T-helper 2 cell treated with Interferon-gamma antibody and Interleukin-4, amounts not matched to agents 100 ng/mL and 5 ng/mL, for 36 hours (primary cell): ENCODE measurements around the gene RNF212B. TPM values are rescaled to one million over a fixed set of nuclear protein-coding genes. Genes with fewer than 3 reads are reported as not detected.

Experiments
- intact Hi-C: fragments of 100-400 bp; cut with micrococcal nuclease; formaldehyde crosslinking; loops from one replicate; pipeline ENCODE4 v1.15.1; 2023
- total RNA-seq: library from RNA; stranded (reverse); gene quantifications from 2 replicates; pipeline ENCODE4 v1.2.3, GENCODE V29; 2022

Gene RNF212B
- total RNA-seq, 1 donor from 2014 or later = not detected

DNA sequence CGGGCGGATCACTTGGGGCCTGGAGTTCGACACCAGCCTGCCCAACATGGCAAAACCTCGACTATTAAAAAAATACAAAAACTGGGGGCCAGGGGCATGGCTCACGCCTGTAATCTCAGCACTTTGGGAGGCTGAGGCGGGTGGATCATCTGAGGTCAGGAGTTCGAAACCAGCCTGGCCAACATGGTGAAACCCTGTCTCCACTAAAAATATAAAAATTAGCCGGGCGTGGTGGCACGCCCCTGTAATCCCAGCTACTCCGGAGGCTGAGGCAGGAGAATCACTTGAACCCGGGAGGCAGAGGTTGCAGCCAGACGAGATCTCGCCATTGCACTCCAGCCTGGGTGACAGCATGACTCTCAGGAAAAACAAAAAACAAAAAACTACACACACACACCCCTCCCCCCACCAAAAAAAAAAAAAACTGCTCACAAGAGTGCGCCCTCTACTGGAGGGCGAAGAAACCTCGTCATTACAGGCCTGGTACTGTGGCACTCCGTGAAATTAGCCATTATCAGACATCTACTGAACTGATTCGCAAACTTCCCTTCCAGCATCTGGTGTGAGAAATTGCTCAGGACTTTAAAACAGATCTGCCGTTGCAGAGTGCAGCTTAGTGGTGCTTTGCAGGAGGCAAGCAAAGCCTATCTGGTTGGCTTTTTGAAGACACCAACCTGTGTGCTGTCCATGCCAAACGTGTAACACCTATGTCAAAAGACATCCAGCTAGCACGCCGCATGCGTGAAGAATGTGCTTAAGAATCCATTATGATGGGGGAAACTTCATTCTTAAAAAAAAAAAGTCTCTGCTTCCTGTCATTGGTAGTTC lies 57.2 kb downstream of the RNF212B start:
- intact Hi-C loops = loop anchor here (1.0 to 5.0 kb wide), 2 partner anchors 9 to 173 kb away; partner anchors contain the start of gene HOMEZ

DNA sequence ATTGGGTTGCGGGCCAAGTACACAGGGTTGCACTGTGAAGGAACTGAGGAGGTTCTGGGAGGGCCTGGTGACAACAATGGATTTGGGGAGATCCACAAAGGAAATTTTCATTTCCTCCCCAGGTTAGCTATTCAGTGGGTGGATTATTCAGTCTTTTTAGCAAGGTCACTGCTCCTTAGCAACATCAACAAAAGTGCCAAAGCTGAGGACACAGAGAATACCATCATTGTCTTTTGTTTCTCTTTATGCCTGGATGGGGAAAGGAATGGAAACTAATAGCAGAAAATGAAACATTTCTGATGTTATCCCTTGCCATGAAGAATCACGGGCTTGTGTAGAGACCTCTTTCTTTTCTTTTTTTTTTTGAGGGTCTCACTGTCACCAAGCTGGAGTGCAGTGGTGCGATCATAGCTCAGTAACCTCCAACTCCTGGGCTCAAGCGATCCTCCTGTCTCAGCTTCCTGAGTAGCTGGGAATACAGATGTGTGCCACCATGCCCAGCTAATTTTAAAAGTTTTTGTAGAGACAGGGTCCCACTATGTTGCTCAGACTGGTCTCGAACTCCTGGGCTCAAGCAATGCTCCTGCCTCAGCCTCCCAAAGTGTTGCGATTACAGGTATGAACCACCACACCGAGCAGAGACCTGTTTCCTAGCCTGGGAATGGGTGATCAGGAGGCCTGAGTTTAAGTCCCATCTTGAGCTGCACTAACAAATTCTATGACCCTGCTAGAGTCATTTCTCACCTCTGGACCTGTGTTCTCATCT lies 58.5 kb downstream of the RNF212B start:
- intact Hi-C loops = loop anchor here (5.0 kb wide), 1 partner anchor 174 kb away; no protein-coding TSS in a partner anchor

DNA sequence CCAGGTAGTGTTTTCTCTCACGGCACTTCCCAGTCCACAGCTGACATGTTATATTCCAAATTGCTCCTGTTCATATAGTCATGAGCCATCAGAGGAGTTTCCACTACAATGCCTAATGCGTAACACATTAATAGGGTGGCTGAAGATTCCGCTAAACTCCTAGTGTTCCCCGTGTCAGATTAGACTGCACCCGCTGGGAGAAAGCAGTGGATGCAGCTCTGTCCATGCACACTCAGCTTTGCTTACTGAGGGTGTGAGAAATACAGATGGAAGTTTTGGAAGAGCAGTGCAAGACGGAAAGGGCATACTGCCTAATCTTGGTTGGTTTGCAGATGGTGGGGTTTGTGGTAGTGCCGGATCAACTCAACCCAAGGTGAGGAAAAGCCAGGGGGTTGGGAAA lies 59.4 kb downstream of the RNF212B start:
- intact Hi-C loops = loop anchor here (5.0 kb wide), 1 partner anchor 175 kb away; no protein-coding TSS in a partner anchor

DNA sequence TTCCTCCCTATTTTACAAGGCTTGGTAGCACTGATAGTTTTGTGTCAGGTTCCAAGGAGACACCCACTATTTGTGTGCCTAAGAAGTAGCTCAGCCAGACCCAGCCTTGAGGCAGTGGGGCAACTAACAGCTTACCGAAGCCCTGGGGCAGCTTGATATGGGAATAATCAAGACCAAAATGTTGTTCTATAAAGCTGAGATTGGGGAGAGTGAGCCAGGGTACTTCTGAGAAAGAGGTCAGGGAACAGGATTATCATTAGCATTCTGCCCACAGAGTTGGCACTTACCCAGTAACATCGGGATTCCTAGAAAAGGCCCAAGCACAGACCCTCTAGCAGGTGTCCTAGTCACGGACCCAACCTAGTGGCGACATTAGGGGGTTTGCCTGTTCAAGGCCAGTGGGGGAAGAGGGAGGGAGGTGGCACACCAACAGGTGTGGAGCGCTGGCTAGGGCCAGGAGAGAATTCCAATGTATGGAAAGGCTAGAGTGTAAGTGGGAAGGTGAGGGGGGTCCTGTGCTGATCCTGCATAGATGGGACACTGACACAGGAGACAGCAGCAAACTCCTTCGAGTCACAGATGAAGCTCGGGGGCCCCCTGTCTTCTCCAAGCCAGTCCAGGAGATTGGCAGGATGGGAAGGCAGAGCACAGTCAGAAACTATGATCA lies 60.0 kb downstream of the RNF212B start:
- intact Hi-C loops = loop anchor here (5.0 kb wide), 1 partner anchor 175 kb away; no protein-coding TSS in a partner anchor

DNA sequence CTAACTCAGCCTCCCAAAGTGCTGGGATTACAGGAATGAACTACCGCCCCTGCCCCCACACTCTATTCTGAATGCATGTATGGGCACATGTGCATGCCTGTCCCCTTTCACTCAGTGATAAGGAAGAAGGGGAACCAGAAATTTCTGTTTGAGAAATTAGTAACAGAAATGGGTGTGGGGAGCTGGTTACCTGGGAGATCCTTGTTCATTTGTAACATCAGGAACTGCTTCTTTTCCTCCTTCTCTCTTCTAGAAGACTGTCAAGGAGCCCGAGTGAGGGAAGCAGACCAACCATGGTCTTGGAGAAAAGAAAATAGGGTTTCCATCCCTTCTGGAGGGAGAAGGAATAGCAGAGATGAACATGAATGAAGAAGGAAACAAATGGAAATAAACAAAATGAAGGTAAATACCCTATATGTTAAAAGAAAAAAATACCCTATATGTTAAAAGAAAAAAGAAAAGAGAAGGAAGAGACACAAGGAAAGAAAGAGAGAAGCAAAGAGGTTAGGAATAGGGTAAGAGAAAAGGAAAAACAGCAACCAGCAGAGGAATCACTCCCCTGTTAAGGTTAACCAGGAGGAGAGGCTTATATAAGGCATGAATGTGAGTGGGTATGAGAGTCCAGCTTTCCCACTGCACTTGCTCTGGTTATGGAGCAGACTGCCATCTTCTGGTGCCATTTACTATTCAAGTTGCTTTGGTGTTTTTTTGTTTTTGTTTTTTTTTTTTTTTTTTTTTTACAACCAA lies 61.6 kb downstream of the RNF212B start:
- intact Hi-C loops = loop anchor here (5.0 kb wide), 1 partner anchor 177 kb away; no protein-coding TSS in a partner anchor

DNA sequence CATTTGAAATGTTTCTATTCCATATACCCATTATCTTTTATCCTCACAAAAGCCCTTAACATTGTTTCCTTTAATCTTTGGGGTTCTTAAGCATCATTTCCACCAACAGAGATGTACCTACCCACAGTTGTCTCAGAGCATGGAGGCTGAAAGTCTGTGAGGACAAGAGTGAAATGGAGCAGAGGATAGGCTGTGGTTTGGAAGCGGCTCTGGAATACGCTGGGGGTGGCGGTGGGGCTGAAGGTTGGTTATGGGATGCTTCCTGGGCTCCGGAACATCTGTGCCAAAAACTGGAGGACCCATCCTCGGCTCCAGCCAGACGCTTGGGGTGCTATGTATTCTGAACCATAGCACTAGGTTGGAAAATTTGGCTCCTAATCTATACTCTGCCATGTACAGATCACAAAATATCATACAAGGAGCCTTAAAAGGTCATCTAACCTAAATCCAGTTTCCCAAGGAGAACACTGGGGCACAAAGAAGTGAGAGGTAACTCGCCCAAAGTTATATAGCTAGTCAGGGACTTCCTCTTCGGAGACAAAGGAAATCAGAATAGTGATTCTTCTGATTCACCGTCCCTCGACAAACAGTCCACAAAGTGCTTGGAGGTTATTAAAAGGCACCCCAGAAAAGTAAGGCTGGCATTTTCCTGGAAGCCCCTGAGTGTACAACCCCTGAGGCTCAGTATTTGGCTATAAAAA lies 62.4 kb downstream of the RNF212B start:
- intact Hi-C loops = loop anchor here (2.0 to 10.0 kb wide), 4 partner anchors 35 to 533 kb away; partner anchors contain the start of gene OXA1L

DNA sequence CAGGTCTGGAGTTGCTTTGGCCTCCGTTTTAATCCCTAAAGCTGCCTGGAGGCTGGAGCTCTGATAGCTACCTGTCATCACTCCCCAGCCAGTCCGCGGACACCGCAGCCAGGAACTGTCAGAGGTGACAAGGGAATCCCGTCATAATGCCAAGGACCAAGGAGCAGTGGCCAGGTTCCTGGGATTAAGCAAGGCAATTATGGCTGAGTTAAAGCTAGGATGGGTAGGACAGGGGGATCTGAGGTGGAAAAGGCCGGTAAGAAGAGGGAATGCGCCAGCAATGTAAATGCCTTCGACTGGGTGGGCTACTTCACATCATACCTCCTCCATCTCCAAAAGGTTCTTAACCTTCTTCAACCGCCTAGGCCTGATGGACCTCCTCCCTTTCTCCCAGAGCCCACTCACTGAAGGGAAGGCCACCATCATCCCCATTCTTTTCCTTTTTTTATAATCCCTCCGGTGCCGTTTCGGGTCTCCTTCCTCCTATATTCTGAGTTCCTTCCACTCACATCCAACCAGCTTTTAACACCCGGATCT lies 63.0 kb downstream of the RNF212B start:
- intact Hi-C loops = loop anchor here (1.0 to 10.0 kb wide), 7 partner anchors 14 to 533 kb away; partner anchors contain the start of genes ACIN1, C14orf119, HOMEZ and NGDN

DNA sequence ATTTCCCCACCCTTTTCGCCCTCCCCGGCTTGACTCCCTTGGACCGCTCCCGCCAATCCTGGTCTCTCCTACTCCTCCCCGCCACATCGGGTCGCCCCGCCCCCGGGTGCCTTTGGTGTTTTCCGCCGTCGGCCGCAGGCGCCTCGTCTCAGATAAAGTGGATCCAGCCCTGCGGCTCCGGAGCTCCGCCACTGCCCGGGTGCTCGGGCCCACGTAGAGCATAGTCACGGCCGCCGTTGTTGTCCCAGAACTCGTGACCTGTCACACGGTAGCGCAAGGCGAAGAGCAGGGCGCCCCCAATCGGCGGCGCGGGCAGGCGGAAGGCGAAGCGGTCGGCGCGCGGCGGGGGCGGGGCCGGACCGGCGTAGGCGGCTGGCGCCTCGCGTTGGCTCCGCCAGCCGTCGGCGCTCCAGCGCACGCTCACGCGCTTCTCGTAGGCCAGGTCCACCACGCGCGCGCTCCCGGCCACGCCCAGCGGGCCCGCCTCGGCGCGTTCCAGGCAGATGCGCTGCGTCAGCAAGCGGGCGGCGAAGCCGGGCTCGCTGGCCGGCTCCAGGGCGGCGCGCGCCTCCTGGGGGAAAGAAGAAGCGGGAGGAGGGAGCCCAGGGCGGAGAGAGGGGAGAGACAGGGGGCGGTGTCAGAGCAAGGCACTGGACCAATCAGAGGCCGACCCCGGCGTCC lies 63.7 kb downstream of the RNF212B start:
- intact Hi-C loops = loop anchor here (1.0 to 10.0 kb wide), 7 partner anchors 15 to 534 kb away; partner anchors contain the start of genes ACIN1, C14orf119, HOMEZ and NGDN

DNA sequence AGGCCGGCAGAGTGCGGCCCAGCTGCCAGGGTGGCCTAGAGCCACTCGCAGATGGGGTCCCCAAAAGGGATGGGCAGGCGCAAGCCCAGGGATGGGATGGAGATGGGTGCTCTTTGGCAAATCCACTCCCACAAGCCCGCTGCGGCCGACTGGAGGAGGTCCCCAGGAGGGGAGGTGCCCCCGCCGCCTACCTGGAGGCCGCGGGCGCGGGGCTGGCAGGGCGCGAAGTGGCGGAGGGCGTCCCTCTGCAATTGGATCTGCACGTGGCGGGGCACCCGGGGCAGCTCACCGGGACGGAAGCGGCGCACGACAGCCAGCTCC lies 64.2 kb downstream of the RNF212B start:
- intact Hi-C loops = loop anchor here (1.0 to 10.0 kb wide), 7 partner anchors 16 to 535 kb away; partner anchors contain the start of genes ACIN1, C14orf119, HOMEZ and NGDN

DNA sequence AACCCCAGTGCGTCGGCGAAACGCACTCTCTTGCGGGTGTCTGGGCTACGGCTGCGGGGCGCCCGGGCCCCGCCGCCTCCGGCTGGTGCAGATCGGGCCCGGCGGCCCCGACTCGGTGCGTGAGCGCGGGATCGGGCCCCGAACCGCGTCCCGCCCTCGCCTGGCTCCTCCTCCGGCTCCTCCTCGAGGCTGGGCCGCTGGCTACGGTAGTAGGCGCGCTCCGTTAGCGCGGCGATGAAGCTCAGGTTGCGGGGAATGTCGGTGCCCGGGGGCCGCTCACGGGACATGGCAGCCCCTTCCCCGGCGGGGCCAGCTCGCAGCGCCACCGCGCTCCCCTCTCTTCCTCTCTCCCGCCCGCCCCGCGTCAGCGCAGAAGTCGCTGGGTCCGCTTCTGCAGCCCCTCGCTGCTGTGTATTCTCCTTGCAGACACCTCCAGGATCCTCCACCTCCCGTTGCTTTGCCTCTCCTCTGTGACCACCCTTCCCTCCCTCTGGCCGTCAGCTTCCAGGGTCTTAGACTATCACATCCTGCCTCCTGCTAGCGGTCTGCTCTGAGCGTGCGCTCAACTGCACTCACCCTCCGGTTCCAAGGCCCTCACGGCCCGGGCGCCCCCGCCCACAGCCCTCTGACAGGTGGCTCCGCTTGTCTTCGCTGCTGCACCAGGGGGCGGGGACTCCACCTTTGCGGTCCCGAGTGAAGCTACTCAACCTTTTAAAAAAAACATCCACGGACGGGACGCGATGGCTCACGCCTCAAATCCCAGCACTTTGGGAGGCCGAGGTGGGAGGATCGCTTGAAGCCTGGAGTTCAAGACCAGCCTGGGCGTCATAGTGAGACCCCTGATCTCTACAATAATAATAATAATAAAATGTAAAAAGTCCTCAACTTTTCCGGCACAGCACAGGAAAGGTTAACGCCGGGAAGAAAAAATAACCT lies 64.8 kb downstream of the RNF212B start, which contains the start of gene PPP1R3E:
Gene PPP1R3E (minus strand): TSS at position 570 of the 936 bp plus-strand sequence. CDS start 283 bp downstream, at position 287.
- intact Hi-C loops = loop anchor here (5.0 to 10.0 kb wide), 2 partner anchors 298 to 535 kb away; partner anchors contain the start of gene OXA1L

DNA sequence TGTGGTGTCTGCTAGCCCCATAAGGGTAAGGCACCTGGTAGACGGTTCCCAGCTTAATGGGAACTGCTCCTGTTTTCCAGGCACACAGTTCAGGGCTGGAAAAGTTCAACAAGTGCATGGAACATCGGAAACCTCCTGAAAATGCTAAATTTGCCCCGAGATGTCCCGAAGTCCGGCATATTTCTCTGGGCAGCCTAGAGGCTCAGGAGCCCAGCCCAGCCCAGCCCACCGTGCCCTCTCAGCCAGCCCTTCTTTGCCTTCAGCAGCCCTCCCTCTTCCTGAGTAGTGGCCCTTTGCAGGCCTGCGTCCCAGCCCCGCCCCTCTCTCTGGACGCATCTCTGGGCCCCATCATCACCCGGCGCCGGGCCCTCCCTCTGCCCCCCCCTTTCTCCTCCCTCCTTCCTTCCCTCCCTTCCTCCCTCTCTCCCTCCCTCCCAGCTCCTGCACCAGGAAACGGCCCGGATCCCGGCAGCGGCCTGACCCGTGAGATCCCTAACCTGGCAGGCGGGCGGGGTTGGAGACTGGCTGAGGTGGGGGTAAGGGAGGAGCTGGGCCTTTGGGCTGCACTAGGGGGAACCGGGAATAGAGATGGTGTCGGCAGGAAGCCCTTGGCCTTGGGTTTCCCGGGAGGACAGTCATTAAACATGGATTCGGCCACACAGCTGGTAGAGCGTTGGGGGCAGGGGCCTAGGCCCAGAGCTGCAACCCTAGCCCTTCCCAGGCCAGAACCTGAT lies 68.8 kb downstream of the RNF212B start, which contains the start of gene BCL2L2:
Gene BCL2L2 (plus strand): TSS at position 422 of the 734 bp plus-strand sequence. CDS start 935 bp downstream, outside the sequence.
- intact Hi-C loops = loop anchor here (10.0 kb wide), 1 partner anchor 302 kb away; no protein-coding TSS in a partner anchor

DNA sequence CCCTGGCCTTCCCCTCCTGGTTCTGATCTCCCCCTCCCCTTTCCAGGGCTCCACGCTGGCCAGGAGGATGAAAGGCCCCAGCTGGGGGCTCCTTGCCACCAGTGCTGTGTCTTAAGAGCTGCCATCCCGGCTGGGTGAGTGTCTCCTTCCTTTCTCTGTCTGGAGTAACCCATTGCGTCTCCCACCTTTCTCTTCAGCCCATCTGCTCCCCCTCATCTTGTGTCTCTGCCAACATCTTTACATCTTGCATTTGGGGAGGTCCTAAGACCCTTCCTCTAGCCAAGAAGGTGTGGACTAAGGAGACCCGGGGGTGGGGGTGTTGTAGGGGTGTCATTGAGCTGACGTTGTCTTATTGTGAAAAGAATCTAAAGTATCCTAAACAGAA lies 69.4 kb downstream of the RNF212B start:
- intact Hi-C loops = loop anchor here (10.0 kb wide), 1 partner anchor 302 kb away; no protein-coding TSS in a partner anchor

DNA sequence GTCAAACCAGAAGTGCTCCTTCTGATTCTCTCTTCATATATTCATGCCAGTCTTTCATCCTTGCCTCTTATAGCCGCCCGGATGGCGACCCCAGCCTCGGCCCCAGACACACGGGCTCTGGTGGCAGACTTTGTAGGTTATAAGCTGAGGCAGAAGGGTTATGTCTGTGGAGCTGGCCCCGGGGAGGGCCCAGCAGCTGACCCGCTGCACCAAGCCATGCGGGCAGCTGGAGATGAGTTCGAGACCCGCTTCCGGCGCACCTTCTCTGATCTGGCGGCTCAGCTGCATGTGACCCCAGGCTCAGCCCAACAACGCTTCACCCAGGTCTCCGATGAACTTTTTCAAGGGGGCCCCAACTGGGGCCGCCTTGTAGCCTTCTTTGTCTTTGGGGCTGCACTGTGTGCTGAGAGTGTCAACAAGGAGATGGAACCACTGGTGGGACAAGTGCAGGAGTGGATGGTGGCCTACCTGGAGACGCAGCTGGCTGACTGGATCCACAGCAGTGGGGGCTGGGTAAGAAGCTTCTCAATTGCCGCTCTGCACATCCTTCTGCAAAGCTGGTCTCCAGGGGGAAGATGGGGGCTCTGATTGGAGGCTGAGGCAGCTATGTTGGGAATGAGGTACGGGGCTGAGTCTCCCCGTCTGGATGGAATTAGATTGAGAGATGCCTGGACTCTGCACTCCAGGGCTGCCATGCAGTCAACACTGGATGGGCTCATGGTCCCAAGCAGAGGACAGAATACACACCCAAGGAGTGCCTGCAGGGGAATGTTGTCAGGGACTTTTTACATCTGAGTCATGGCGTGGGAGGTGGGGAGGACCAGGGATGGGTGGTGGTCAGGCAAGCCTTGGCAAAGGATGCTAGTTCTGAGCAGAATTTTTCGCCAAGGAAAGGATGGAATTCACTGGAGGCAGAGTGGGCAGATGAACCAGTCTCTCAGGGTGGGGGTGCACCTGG lies 70.2 kb downstream of the RNF212B start:
- intact Hi-C loops = loop anchor here (10.0 kb wide), 1 partner anchor 303 kb away; no protein-coding TSS in a partner anchor

DNA sequence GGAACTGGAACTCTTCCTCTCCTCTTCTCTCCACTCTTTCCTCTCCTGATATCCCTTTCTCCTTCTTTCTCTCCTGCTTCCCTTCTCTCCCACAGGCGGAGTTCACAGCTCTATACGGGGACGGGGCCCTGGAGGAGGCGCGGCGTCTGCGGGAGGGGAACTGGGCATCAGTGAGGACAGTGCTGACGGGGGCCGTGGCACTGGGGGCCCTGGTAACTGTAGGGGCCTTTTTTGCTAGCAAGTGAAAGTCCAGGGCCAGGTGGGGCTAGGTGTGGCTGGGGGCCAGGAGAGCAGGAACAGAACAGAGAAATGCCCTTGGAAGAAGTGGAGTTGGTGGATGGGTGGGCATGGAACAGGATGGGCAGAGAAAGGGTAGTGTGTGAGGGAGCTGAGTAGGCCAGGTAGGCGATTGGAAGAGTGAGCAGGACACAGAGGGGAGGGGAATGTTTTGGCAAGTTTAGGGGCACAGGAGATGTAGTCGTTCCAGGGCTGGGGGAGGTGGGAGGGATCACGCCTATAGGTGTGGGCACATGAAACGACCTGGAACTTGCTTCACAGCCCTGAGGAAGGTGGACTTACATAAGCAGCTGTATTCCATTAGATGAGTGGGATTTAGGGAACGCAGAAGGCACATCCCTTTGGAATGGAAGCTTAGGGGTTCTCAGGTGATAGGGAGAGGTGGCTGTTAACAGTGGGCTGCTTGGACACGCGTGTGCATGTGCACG lies 71.1 kb downstream of the RNF212B start:
- intact Hi-C loops = loop anchor here (10.0 kb wide), 1 partner anchor 304 kb away; no protein-coding TSS in a partner anchor

DNA sequence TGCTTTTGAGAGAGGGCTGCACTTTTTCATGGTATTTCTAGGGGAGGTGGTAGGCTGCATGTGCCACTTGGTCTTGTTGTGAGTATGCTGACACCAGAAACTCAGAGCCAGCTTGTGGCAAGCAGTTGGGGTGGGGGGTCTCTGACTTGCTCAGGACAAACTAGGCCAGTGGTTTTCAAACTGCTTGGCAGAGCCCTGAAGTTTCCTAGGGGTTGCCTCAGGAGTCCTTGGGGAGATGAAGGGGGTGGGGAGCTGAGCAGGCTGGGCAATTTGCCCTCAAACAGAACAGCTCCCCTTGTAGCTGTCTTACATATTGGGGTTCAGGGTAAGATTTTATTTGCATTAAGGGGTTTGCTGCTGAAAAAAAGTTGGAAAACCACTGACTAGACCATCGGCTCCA lies 72.8 kb downstream of the RNF212B start:
- intact Hi-C loops = no loop called here
